GM04504 (cell line): ENCODE results near the gene SLAMF7.
"Not testable (repeated sequence)": the region's sequence is repeated elsewhere in the genome, so short reads cannot be mapped to it uniquely, and the experiment has no call there.

Experiments
- DNase-seq: peaks from one replicate; pipeline ENCODE4 v3.0.0-alpha.2; 2012; ENCODE audit warnings: low read depth

SLAMF7 gene

DNA sequence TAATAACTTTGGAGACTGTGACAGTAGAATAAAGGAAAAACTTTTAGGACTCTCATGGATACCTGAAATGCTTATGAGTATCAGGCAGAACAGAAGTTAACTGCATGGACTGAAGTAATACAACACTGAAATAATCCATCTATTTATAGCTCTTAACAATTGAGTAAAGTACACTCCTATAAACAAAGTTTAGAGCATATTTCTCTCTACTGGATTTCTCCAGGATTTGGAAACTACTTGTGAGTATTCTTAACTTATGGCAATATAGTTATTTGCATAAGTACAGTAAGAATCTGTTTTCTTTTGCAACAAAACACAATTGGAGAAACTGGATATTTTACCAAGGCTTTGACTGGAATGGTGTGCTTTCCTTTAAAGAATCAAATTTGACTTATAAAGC is 17.6 kb upstream of the SLAMF7 start:
- DNase-seq: no peak

DNA sequence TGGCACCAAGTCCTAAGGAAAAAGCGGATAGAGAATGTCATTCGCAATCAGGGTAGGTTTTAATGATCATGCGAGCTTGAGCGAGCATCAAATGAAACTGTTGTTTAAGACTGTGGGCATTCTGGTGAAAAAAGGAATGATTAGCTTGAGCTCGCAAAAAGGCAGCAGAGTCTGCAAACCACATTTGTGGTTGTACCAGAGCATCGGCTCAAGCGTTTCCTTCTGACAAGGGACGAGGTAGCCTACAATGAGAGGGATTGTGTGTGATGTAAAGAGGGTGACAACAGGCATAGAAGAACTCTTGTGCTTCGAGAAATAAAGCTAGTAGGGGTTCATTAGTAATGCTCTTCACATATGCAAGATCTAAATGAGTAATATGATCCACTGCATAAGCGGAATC is 16.3 kb upstream of the SLAMF7 start:
- DNase-seq: no peak

DNA sequence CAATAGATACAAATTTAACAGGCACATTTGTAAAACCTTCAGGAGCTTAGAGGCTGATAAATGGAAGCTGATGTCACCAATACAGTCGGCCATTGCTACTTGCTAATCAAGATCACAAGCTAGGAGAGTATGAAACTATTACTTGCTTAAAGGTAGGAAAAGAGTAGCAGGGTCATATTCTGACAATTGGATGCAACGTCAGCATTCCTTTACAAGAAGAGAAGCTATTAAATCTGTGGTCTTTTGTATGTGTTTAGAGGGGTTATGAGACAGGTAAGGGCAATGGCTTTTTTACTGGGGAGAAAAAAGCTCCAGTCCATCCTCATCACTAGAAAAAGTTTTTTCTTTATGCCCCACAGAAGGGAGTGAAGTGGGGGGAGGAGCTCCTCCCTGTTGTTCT is 15.7 kb upstream of the SLAMF7 start:
- DNase-seq: no peak

DNA sequence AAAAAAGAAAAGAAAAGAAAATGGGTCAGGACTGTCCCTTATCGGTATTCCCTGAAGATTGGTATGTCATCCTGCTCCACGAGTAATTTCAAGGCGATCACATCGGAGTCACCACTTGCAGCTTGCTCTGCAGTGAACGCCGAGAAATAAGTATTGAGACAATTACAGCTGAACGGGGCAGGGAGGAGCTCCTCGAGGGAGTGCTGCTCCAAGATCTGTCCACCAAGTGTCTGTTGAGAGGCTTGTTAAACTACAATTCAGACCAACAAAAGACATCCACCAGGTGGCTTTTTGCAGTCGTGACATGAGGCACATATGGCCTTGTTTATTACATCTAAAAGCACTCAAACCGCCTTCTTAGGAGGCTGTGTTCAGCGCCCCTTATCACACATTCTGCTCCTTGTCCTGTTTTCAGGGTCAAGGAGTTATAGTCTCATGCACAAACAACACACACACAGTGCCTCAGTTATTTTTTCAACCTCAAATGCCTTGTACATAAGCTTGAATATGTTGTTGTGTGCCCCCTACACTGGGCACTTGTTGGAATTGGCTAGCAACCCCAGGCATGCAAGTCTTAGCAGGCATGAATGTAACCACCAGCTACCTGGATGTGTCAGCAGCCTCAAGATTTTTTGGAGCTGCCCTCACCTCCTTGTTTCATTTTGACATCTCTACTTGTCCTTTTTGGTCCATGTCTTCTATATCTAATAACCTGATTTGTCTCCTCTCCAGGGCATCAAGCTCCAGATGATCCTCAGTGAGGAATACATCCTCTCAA is 14.4 kb upstream of the SLAMF7 start:
- no peak for DNase-seq

DNA sequence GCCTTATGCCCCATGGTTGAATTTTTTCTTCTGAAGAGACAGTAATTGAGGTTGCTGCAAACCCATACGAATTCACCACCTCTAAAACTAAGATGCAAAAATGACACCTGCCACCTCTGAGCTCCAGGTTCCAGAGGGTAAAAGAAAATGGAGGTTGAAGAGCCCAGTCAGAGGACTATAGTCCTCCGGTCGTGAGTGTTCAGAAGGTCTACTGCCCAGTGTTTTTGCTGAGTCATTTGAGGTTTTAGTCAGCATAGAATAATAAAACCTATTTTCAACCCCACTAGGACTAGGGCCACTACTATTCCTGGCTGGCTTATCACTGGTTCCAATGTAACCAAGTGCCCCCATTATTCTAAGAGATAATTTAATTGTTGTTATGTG is 12.9 kb upstream of the SLAMF7 start:
- no peak for DNase-seq

DNA sequence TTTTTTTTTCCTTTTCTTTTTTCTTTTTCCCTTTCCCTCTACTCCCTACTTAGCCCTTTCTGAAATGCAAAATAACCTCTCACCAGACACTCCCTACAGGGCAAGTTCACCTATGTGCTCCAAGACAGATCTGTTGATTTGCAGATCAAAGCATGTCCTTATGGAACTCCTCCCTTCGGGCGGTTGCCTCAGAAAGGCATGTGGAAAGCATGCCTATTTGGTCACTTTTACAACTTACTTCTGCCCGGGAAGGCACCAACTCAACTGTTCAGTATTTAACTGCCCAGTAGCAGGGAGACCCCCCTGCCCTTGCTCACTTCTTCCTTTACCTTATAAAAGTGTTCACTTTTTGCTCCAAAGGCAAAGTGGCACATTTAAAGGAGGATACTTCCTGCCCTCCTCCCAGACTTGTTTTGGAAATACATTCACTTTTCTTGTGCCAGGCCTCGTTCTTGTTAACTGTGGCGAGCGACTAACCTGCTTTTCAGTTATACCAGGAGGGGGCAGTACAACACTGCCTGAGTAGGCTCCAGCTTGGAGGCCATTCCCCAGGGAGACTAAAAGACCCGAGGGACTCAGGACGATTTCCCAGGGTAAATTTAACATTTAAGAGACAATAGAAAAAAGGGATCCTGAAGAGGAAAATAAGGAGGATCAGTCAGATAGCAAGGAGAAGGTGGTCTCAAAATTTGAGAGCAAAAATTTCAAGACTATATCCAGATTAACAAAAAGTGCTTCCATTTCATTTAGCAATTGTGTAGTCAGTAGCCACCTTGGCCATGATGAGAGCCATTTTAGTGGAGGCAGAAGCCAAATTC is 12.3 kb upstream of the SLAMF7 start:
- peak; percentile 15 for DNase-seq

DNA sequence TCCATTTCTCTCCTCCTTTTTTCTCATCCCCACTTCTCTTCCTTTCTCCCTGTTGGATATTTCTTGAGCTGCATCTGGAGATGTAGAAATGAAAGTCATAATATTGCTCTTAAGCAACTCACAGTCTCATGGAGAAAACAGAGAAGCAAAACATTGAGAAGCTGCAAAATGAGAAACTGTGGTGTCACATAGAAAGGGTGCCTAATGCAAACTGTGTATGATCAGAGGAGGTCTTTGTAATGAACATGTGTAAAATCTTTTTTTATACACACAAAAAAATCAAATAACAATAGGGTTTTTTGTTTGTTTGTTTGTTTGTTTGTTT is 11.8 kb upstream of the SLAMF7 start:
- DNase-seq: no peak

DNA sequence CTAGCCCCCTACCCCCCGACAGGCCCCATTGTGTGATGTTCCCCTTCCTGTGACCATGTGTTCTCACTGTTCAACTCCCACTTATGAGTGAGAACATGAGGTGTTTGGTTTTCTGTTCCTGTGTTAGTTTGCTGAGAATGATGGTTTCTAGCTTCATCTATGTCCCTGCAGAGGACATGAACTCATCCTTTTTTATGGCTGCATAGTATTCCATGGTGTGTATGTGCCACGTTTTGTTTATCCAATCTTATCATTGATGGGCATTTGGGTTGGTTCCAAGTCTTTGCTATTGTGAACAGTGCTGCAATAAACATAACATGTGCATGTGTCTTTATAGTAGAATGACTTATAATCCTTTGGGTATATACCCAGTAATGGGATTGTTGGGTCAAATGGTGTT is 7.5 kb upstream of the SLAMF7 start:
- not testable (repeated sequence) for DNase-seq

DNA sequence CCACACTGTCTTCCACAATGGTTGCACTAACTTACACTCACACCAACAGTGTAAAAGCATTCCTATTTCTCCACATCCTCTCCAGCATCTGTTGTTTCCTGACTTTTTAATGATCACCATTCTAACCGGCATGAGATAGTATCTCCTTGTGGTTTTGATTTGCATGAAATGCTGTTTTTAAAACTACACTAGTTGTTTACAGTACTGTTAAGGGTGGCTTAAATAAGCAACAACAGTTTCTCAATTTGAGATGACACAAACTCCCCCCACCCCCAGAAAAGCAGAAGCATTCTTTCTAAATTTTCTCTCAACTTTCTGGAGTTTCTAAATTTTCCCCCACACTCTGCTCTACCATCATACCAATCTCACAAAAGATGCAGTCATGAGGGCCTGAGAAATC is 7.1 kb upstream of the SLAMF7 start:
- no peak for DNase-seq

DNA sequence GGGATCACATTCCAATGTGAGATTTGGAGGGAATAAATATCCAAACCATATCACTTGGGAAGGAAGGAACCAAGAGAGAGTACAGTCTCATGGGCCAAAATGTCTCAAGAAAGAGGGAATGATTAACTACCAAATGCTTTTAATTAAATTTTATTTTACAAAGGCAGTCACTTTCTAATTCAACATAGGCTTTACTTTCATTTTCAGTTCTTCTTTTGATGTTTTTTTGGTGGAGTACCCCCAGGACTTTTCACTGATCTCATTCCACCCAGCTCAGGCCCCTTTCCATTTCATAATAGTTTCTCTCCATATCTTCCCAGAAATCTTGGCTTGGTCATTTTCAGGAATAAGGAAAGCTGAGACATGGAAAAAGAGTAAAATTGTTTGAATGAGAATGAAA is 5.1 kb upstream of the SLAMF7 start:
- DNase-seq: no peak

DNA sequence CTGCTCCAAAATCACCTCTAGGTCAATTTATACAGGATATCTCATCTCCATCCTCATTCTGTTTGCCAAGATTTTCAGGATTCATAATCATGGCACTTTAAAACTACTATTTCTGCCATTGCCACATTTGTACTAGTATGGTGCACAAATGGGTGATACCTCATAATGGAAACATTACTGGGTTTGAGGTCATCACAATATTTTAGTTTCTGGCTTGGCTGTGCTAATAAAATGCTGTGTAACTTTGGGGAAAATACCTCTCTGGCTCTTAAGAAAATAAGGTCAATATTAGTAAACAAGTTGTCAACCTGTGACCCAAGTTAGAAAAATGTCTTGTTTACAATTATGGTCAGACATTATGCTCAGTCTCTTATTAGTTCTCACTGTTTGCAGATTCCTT is 4.7 kb upstream of the SLAMF7 start:
- no peak for DNase-seq

DNA sequence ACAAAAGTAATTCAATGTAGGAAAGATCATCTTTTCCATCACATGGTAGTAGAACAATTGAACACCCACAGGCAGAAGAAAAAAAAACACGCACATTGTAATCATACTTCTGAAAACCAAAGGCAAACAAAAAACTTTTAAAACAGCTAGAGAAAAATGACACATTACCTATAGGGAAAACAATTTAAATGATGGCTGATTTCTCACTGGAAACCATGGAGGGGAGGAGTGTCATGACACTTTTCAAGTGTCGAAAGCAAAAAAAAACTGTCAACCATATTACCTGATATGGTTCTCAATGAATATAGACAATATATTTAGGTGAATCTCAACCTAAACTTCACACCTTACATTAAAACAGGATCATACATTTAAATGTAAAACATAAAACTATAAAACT is 776 bp upstream of the SLAMF7 start:
- no peak for DNase-seq

DNA sequence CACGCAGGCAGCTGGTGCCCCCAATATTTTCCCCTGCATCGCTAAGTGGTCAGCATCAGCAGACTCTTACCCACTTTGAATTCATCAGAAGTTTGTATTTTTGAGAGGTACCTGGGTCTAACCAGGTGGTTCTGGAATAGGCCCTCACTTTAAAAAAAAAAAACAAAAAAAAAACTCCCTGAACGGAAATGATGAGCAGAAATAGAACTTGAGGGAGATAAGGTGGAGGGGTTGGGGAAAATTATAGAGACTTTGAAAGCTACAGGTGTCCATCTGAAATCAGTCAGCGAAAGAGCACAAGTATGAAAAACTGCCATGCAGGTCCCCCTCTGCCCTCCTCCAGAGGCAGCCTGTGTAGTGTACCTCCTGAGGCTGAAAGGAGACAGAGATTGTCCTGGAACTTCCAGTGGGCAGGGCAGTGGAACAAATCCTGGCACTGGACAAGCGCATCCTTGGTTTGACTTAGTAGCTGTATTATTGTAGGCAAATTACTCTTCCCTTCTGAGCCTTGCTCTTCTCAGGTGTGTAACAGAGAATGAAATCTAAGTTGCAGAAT is 1.2 kb downstream of the SLAMF7 start:
- DNase-seq: no peak

DNA sequence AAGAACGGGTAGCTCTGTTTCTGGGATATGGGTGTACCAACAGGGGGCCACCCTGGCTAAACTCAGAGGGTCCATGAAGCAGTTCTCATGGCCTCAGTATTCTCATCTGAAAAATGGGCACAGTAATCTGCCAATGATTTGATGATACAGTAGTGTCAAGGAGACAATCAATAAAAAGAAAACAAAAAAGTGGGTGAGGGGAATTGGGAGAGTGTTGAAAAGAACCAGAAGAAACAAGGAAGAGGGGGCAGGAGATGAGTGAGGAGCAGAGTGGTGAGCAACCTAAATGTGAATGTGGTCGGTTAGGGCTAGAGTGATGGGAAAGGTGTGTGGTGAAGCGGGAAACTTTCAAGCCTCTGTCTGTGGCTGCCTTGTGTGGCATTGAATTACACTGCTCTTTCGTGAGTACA is 2.0 kb downstream of the SLAMF7 start:
- DNase-seq: no peak

DNA sequence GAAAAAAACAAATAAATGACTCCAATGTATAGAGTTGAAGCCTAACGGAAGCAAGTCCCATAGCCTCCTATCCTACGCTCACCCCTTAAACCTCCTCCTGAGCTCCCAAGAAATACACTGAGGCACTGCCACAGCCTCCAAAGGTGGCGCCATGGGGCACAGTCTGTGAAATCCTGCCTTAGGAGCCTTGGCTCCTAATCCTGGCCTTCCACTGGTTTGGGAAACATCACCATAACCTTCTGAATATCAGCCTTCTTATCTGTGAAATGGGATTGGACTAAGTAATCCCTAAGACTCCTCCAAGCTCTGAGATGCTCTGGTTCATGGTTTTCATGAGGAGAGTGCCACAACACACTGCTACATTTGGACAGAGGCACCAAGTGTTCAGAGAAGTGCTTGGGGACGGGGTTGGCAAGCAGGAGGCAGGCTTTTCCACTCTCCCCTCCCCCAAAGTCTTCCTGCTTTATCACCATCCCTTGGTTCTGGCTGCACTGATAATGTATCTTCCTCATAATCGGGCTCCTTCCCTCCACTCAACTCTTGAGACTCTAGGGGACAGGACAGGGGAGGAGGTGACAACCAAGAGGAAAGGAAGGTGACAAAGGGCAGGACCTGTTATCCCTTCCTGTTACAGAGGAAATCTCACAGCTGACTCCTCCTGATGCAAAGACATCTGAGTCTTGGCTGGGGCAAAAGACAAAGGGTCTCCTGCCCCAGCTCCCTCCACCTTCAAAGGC is 2.7 kb downstream of the SLAMF7 start:
- DNase-seq: no peak

DNA sequence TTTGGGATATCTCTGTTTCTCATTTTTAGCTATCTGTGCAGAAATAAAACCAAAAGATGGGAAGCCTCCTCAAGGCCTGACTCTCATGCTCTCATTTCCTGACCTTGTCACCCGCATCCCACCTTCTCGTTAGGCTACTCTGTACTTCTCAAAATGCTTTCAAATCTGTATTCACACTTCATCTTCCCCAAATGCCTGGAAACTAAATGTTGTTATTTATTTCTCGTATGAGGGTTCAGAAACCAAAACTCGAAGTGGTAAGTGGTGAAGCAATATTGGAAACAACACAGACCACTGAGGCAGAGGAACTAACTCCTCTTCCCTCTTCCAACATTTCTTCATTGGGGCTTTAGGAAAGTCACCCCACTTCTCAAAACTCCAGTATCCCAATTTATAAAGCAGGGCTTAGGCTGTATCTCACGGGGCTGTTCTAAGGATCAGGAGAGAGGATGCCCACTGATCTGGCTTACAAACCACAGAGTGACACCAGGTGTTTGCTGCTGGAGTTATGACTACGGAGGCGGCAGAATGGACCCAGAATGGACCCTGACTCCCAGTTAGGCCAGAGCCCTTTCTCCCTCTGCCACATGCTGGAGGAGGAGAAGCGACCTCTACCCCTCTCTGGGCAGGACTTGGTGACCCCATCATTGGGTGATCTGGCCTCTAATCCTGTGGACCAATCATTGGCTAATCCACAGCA is 3.5 kb downstream of the SLAMF7 start:
- no peak for DNase-seq

DNA sequence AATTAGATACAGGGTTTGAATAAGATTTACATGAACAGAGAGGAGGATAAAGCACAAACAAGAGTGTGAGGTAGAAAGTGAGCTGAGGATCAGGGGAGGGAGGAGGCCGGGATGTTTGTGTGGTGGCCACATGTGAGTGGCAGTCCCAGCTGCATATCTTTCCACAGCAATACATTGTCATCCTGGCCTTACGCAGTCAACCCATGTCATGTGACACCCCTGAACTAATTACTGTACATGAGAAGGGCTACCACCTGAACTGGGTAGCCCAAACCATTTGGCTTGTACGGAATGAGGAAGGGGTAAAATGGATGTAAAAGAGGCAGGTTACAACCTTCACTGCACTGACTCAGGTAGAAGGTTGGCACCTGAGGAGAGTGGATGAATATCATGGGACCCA is 4.2 kb downstream of the SLAMF7 start:
- DNase-seq: no peak

DNA sequence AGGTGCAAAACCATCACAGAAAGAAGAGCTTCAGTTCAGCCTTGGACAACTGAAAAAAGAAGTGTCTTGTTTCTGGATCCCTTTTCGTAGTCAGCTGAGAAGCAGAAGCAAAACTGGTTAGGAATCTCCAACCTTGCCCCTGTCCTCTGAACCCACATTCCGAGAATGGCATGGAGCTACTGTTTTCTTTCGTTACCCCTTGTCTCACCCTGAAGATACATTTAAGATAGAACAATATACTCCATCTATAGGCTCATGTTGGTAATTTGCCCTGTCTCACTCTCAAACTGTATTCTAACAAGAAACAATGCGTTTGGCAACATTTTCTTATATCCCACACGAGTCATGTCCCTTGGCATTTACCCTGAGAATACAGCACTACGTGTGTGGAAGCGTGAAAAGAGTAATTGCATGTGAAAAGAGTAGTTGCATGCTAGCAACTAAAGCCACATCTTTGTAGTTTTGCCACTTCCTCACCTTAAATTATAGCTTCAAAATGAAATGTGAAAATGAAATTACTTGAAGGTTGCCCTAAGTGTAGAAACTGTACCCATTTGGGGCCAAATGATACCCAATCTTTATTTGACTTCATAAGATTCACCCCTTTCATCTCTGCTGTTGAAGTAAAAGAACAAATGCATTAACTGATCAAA is 5.3 kb downstream of the SLAMF7 start:
- DNase-seq: no peak

DNA sequence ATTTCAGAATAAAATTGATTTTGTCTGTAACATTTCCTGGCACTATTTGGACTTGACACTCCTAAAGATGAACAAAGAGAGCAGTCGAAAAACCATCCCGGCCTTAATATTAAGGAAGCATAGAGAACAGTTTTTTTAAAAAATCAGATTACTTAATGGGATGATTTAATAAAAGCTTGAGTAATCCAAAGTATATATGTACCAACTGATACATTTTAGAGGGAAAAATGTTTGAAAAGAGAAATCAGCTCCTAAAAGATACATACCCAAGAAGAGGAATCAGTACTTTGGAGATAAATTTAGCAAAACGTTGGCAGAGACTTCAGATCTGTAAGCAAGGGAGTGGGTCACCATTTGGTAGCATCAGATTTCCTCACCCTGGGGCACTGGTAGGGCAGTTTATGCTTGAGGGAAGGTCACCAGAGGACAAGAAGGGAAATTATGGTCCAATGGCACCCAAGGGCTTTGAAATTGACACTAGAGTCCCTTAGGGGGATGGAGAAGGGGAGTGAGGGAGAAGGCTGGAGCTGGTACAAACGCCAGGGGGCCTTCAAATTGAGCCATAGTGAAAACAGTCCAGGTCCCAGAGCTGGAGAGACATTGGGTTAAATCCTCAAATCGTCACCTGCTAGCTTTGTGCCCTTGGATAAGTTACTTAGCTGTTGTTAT is 5.9 kb downstream of the SLAMF7 start:
- DNase-seq: no peak

DNA sequence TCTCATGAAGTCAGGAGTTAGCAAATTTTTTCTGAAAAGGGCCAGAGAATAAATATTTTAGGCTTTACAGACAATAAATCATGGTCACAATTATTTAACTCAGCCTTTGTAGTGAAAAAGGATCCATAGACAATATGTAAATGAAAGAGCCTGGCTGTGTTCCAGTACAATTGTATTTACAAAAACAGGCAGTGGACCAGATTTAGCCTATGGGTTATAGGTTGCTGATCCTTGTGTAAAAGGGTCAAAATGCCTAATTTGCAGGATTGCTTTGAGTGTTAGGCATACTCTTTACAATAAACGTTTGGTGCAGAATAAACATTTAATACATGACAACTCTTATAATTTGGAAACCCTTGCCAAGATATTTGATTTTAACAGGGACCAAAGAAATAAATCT is 6.5 kb downstream of the SLAMF7 start:
- DNase-seq: no peak

DNA sequence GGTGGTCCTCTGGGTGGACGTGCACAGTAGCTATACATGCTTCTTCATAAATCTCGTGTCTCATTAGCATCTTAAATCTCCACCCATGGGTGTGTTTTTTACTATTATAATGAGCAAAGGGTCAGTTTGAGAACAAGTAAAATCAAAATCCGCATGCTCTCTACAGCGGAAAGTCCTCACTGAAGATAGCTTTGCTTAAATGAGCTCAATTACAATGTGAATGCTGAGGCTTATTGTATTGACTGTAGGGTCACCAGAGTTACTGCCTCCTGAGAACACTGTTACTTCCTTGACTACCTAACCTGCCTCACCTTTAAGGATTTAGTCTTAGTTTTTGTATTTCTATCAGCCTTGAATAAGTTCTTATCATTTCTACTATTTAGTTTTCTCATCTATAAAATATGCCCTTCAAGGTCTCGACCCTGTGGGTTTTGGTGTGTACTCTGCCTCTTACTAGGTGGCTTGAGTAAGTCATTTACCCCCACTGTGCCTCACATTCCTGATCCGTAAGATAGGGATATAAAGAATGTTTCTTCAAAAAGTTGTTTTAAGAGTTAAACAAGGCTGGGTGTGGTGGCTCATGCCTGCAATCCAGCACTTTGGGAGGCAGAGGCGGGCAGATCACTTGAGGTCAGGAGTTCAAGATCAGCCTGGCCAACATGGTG is 7.9 kb downstream of the SLAMF7 start:
- DNase-seq: no peak
